Esophagus muscularis mucosa (tissue), 4 donors: ENCODE results near the gene RPEL1. TPM values are rescaled to one million over a fixed set of nuclear protein-coding genes. Genes with fewer than 3 reads are reported as not detected.

Experiments used
- DNase-seq: peaks from one replicate; pipeline ENCODE4 v3.0.0-alpha.2; 2017; ENCODE audit errors: extremely low spot score
- H3K27ac ChIP-seq, 4 donors: fragments of 200-600 bp; sonication (generic); replicated peaks in 1 of 4; 1 replicate in 3 of 4; 2 replicates in 1 of 4; pipeline ENCODE4 v1.5.1; 2016 to 2019; ENCODE audit warnings: mild to moderate bottlenecking in 1 of 4
- H3K27me3 ChIP-seq, 4 donors: fragments of 200-600 bp; sonication (generic); one replicate each; pipeline versions ENCODE4 v1.5.1 to v1.6.0; 2016 to 2019
- H3K36me3 ChIP-seq, 4 donors: fragments of 200-600 bp; sonication (generic); one replicate each; pipeline ENCODE4 v1.5.1; 2016 to 2019
- H3K4me1 ChIP-seq, 4 donors: fragments of 200-600 bp; sonication (generic); one replicate each; pipeline ENCODE4 v1.5.1; 2016 to 2019
- H3K4me3 ChIP-seq, 4 donors: fragments of 200-600 bp; sonication (generic); 1 replicate in 2 of 4; 2 replicates in 2 of 4; pipeline ENCODE4 v1.5.1; 2016 to 2019; ENCODE audit warnings: mild to moderate bottlenecking in 4 of 4, moderate library complexity in 1 of 4
- H3K9me3 ChIP-seq, 4 donors: fragments of 200-600 bp; sonication (generic); 1 replicate in 3 of 4; 2 replicates in 1 of 4; pipeline ENCODE4 v1.5.1; 2016 to 2019
- EP300 ChIP-seq: sonication (generic); formaldehyde crosslinking; IDR thresholded peaks from one replicate; pipeline ENCODE4 v1.6.1; 2017; ENCODE audit warnings: antibody characterized with exemption
- POLR2A ChIP-seq: fragments of 450-650 bp; IDR thresholded peaks from one replicate; pipeline ENCODE4 v1.6.1; 2017; ENCODE audit warnings: antibody characterized with exemption, moderate library complexity, mild to moderate bottlenecking, low read depth
- POLR2AphosphoS5 ChIP-seq, 2 donors: sonication (generic); formaldehyde crosslinking; IDR thresholded peaks; one replicate each; pipeline ENCODE4 v1.6.1; 2017; ENCODE audit warnings: antibody characterized with exemption in 2 of 2
- WGBS: methylation state at CpG from one replicate; pipeline ENCODE4 v1.1.5; 2018; 5-methylcytosine and 5-hydroxymethylcytosine counted together
- intact Hi-C: fragments of 100-400 bp; cut with DNase I; formaldehyde crosslinking; loops from one replicate; pipeline ENCODE4 v1.15.1; 2023
- total RNA-seq, 4 donors: library from RNA; depleted of rRNA; stranded (reverse); fragments of >200 nt; gene quantifications; one replicate each; pipeline versions ENCODE4 v1.1.0 to v1.2.1, GENCODE V29; 2016
- TF ChIP-seq, protein P1 (sequence below), 3 experiments: fragments of 200-600 bp in 2 of 3; fragments of 450-650 bp in 1 of 3; sonication (generic) in 2 of 3; IDR thresholded peaks; one replicate each; pipeline ENCODE4 v1.5.1; 2017 to 2019; ENCODE audit warnings: antibody characterized with exemption in 3 of 3, mild to moderate bottlenecking in 2 of 3, moderate library complexity in 1 of 3

The RPEL1 gene
- total RNA-seq, 4 donors from 2014 or later, result 0.17 TPM; not detected in 3

DNA sequence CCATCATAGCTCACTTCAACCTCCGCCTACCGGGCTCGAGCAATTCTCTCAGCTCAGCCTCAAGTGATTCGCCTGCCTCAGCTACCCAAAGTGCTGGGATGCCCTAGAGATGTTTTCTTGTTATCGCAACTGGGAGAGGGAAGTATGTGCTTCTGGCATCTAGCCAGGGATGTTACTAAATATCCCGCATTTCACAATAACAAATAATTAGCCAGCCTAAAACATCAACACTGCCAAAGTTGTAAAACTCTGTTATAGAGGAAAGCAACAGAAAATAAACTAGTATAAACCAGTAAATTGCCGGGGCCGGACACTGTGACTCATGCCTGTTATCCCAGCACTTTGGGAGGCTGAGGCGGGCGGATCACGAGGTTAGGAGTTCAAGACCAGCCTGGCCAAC is 38.5 kb downstream of the RPEL1 start:
- WGBS, result 80% methylated on average over 11 of the region's 11 CpGs
- Histone ChIP-seq H3K4me3 (no peak overlapping the region), H3K9me3 (no peaks in the 10 kb centered on the region), H3K27ac (no peak overlapping the region), H3K4me1 (no peaks in the 10 kb centered on the region), H3K27me3 (peaks cover 0 to 76% (median 13%) of the 10 kb centered on the region in 4 donors), H3K36me3 (no peaks in the 10 kb centered on the region)
- intact Hi-C loops, result no loop called here
- no peak for DNase-seq
- TF ChIP-seq EP300 (no peak), POLR2A (no peak), POLR2AphosphoS5 (IDR thresholded peaks at IDR 0.05) (no peak)
- TF ChIP-seq, protein P1, sequence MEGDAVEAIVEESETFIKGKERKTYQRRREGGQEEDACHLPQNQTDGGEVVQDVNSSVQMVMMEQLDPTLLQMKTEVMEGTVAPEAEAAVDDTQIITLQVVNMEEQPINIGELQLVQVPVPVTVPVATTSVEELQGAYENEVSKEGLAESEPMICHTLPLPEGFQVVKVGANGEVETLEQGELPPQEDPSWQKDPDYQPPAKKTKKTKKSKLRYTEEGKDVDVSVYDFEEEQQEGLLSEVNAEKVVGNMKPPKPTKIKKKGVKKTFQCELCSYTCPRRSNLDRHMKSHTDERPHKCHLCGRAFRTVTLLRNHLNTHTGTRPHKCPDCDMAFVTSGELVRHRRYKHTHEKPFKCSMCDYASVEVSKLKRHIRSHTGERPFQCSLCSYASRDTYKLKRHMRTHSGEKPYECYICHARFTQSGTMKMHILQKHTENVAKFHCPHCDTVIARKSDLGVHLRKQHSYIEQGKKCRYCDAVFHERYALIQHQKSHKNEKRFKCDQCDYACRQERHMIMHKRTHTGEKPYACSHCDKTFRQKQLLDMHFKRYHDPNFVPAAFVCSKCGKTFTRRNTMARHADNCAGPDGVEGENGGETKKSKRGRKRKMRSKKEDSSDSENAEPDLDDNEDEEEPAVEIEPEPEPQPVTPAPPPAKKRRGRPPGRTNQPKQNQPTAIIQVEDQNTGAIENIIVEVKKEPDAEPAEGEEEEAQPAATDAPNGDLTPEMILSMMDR (IDR thresholded peaks at IDR 0.05), result no peak

GRCh38 chr10:103287992-103288391 is 42.3 kb downstream of the RPEL1 start:
- TF ChIP-seq POLR2A, result no peak
- TF ChIP-seq, protein P1 (IDR thresholded peaks at IDR 0.05), result no peak
- H3K9me3 ChIP-seq, result no peaks in the 10 kb centered on the region
- no peaks in the 10 kb centered on the region for H3K4me1 ChIP-seq
- H3K36me3 ChIP-seq, result no peaks in the 10 kb centered on the region
- WGBS, result 83% methylated on average over 5 of the region's 5 CpGs
- DNase-seq, result no peak
- H3K27ac ChIP-seq, result no peak overlapping the region
- H3K27me3 ChIP-seq, result peaks cover 0 to 42% (median 0%) of the 10 kb centered on the region in 4 donors
- no peak overlapping the region for H3K4me3 ChIP-seq
- intact Hi-C loops, result no loop called here

GRCh38 chr10:103291588-103291987 is 45.9 kb downstream of the RPEL1 start:
- H3K36me3 ChIP-seq, result no peaks in the 10 kb centered on the region
- TF ChIP-seq, protein P1 (IDR thresholded peaks at IDR 0.05), result no peak
- TF ChIP-seq POLR2A (no peak), EP300 (no peak), POLR2AphosphoS5 (IDR thresholded peaks at IDR 0.05) (no peak)
- no peaks in the 10 kb centered on the region for H3K4me1 ChIP-seq
- no peak overlapping the region for H3K27ac ChIP-seq
- 84% methylated on average over 4 of the region's 4 CpGs for WGBS
- H3K9me3 ChIP-seq, result no peaks in the 10 kb centered on the region
- DNase-seq, result no peak
- intact Hi-C loops, result no loop called here
- peaks cover 0 to 19% (median 0%) of the 10 kb centered on the region in 4 donors for H3K27me3 ChIP-seq
- no peak overlapping the region for H3K4me3 ChIP-seq

GRCh38 chr10:103295374-103296015 is 49.8 kb downstream of the RPEL1 start:
- Histone ChIP-seq H3K36me3 (peaks cover 0 to 4% (median 0%) of the 10 kb centered on the region in 4 donors), H3K27ac (no peak overlapping the region), H3K9me3 (no peaks in the 10 kb centered on the region), H3K27me3 (no peaks in the 10 kb centered on the region), H3K4me1 (no peaks in the 10 kb centered on the region), H3K4me3 (no peak overlapping the region)
- 83% methylated on average over 2 of the region's 2 CpGs for WGBS
- DNase-seq, result no peak
- TF ChIP-seq EP300 (no peak), POLR2A (no peak), POLR2AphosphoS5 (IDR thresholded peaks at IDR 0.05) (no peak)
- TF ChIP-seq, protein P1 (IDR thresholded peaks at IDR 0.05), result no peak
- intact Hi-C loops, result no loop called here

Other genes with a start within 250 kb of the RPEL1 start
- 10 to 100 TPM; 49.3 to 85.3 (median 66.0) TPM for gene NT5C2, start 52.6 kb upstream of the RPEL1 start, total RNA-seq
- gene INA, start 31.3 kb downstream of the RPEL1 start, total RNA-seq, result 1 to 10 TPM; 1.6 to 3.1 (median 2.3) TPM
- 10 to 100 TPM; 11.9 to 17.7 (median 13.1) TPM for gene PCGF6, start 105.3 kb downstream of the RPEL1 start, total RNA-seq
- gene TAF5, start 122.1 kb downstream of the RPEL1 start, total RNA-seq, result 1 to 10 TPM; 2.3 to 7.4 (median 4.5) TPM
- gene ATP5MK, start 150.6 kb downstream of the RPEL1 start, total RNA-seq, result 100 to 1,000 TPM; 199 to 591 (median 327) TPM
- gene PDCD11, start 150.7 kb downstream of the RPEL1 start, total RNA-seq, result 10 to 100 TPM; 12.0 to 17.4 (median 15.0) TPM
- gene CALHM2, start 206.5 kb downstream of the RPEL1 start, total RNA-seq, result 10 to 100 TPM; 44.4 to 69.9 (median 62.8) TPM
- not detected for gene CALHM1, start 213.0 kb downstream of the RPEL1 start, total RNA-seq
- not detected for gene CALHM3, start 233.4 kb downstream of the RPEL1 start, total RNA-seq
- gene NEURL1, start 247.8 kb downstream of the RPEL1 start, total RNA-seq, result under 1 TPM; 0.39 to 0.63 (median 0.46) TPM